Endothelial cell (in vitro differentiated cells): ENCODE data around the gene CLCA2. TPM values are rescaled to one million over a fixed set of nuclear protein-coding genes. Genes with fewer than 3 reads are reported as not detected.
"Not testable (repeated sequence)": the region's sequence is repeated elsewhere in the genome, so short reads cannot be mapped to it uniquely, and the experiment has no call there.

Experiments
- DNase-seq: peaks from one replicate; pipeline ENCODE4 v3.0.0; 2021; ENCODE audit warnings: low spot score
- H3K27ac Mint-ChIP-seq: one replicate; pipeline ENCODE4 v1.8.0; 2021; ENCODE audit warnings: mixed read lengths, inconsistent platforms; ENCODE audit not compliant: unreplicated experiment
- H3K27me3 Mint-ChIP-seq: one replicate; pipeline ENCODE4 v1.8.0; 2021; ENCODE audit warnings: mild to moderate bottlenecking, moderate library complexity, mixed read lengths, inconsistent platforms; ENCODE audit not compliant: unreplicated experiment
- H3K36me3 Mint-ChIP-seq: one replicate; pipeline ENCODE4 v1.8.0; 2021; ENCODE audit warnings: mild to moderate bottlenecking, low read depth, mixed read lengths, inconsistent platforms; ENCODE audit not compliant: unreplicated experiment
- H3K4me1 Mint-ChIP-seq: one replicate; pipeline ENCODE4 v1.8.0; 2021; ENCODE audit warnings: mild to moderate bottlenecking, mixed read lengths, inconsistent platforms; ENCODE audit not compliant: unreplicated experiment
- H3K4me3 Mint-ChIP-seq: one replicate; pipeline ENCODE4 v1.8.0; 2021; ENCODE audit warnings: mild to moderate bottlenecking, mixed read lengths, inconsistent platforms; ENCODE audit not compliant: unreplicated experiment
- H3K9me3 Mint-ChIP-seq: one replicate; pipeline ENCODE4 v1.8.0; 2021; ENCODE audit warnings: mixed read lengths, inconsistent platforms; ENCODE audit not compliant: unreplicated experiment
- total RNA-seq: library from RNA; stranded (reverse); fragmentation: NEBNext Ultra II Directional; extraction: Animal tissue kit (Norgen Biotek cat#: 25700); gene quantifications from one replicate; pipeline ENCODE4 v1.2.1, GENCODE V29; 2021; ENCODE audit not compliant: unreplicated experiment
- TF ChIP-seq, protein P1 (sequence below): fragments of 200-600 bp; sonication (generic); IDR thresholded peaks from one replicate; pipeline ENCODE4 v1.5.0; 2021; ENCODE audit warnings: antibody characterized with exemption; ENCODE audit not compliant: unreplicated experiment

The CLCA2 gene
- total RNA-seq, 1 donor from 2014 or later = not detected

DNA sequence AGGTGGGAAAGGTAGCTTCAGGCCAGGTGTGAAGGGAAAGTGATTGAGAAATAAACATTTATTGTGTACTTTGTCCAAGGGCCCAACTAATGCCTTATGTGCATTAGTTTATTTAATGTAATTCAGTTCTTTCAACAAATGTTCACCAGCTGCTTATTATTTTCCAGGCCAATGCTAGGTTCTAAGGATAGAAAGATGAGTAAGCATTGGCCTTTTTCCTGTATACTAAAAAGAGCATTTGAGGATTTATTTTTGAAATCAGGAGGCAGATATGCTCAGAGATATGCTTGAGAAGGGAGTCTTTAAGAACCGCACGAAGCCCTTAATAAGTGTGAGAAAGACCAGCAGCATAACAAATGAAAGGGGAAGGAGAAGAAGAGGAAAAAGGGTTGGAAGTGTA, 76.7 kb downstream of the CLCA2 start:
- peaks cover 11% of the 10 kb centered on the region for H3K27me3 Mint-ChIP-seq
- no peaks in the 10 kb centered on the region for H3K9me3 Mint-ChIP-seq
- no peak for DNase-seq
- H3K4me1 Mint-ChIP-seq = peaks cover 26% of the 10 kb centered on the region
- TF ChIP-seq, protein P1, sequence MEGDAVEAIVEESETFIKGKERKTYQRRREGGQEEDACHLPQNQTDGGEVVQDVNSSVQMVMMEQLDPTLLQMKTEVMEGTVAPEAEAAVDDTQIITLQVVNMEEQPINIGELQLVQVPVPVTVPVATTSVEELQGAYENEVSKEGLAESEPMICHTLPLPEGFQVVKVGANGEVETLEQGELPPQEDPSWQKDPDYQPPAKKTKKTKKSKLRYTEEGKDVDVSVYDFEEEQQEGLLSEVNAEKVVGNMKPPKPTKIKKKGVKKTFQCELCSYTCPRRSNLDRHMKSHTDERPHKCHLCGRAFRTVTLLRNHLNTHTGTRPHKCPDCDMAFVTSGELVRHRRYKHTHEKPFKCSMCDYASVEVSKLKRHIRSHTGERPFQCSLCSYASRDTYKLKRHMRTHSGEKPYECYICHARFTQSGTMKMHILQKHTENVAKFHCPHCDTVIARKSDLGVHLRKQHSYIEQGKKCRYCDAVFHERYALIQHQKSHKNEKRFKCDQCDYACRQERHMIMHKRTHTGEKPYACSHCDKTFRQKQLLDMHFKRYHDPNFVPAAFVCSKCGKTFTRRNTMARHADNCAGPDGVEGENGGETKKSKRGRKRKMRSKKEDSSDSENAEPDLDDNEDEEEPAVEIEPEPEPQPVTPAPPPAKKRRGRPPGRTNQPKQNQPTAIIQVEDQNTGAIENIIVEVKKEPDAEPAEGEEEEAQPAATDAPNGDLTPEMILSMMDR = no peak
- H3K4me3 Mint-ChIP-seq = no peak overlapping the region
- no peak overlapping the region for H3K27ac Mint-ChIP-seq
- H3K36me3 Mint-ChIP-seq = no peaks in the 10 kb centered on the region

DNA sequence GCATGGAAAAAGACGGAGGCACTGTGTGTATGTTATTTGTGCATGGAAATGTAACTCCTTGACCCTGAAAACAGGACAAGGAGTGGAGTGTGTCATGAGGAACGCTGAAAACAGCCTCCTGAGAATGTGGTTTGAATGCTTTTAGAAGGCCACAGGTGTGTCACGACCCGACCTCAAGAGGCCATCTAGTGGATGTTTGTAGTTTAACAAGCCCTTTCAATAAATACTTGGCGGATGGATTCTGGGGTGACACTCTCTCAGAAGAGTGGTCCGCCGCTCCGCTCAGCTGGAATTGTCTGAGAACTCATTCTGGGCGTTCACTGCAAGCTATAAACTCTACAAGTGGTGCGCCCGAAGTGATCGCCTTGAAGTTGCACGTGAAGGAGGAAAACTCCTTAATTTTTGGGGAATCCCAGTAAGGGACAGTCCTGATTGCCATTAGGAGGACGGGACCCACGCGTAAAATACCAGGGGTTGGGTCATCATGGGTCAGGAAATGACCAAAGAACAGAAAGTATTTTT, 78.2 kb downstream of the CLCA2 start:
- peak; percentile 56 for DNase-seq
- H3K4me1 Mint-ChIP-seq = peaks cover 26% of the 10 kb centered on the region
- TF ChIP-seq, protein P1 = peak; percentile 76
- H3K4me3 Mint-ChIP-seq = peak overlapping the region; percentile 92
- H3K9me3 Mint-ChIP-seq, H3K36me3 Mint-ChIP-seq: not testable (repeated sequence)
- H3K27ac Mint-ChIP-seq = peak overlapping the region; percentile 95
- H3K27me3 Mint-ChIP-seq = peaks cover 11% of the 10 kb centered on the region

DNA sequence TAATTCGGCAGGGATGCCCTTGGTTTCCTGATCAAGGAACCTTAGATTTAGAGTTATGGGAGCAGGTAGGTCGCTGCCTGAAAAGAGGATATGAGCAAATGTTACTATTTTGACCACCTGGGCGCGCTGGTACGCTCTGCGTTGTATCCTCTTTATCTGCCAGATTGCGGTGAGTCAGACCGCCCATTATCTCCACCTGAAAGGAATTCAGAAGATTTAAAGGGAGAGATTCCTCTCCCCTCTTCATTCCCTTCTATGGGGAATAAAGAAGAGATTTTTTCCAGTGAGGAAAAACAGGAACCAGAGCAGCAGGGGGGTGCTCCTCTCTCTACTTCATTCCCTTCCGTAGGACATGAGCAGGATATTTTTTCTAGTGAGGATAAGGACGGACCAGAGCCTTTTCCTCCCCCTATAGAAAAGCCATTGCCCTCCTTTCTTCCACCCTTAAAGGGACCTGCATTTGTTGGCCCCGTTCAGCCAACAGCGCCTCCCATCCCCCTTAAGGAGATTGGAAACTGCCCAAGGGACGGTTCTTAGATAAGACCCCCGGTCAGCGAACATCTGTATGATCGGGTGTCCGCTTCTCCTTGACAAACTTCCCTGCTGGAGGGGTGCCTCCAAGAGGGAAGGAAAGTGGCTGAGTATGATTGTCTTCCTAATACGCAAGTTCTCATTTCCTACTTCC, 78.9 kb downstream of the CLCA2 start:
- DNase-seq = peak; percentile 27
- Mint-ChIP-seq H3K9me3 (no peaks in the 10 kb centered on the region), H3K4me3 (peak overlapping the region; percentile 92), H3K27me3 (peaks cover 11% of the 10 kb centered on the region), H3K27ac (peak overlapping the region; percentile 95), H3K36me3 (no peaks in the 10 kb centered on the region), H3K4me1 (peaks cover 26% of the 10 kb centered on the region)
- TF ChIP-seq, protein P1 = no peak

DNA sequence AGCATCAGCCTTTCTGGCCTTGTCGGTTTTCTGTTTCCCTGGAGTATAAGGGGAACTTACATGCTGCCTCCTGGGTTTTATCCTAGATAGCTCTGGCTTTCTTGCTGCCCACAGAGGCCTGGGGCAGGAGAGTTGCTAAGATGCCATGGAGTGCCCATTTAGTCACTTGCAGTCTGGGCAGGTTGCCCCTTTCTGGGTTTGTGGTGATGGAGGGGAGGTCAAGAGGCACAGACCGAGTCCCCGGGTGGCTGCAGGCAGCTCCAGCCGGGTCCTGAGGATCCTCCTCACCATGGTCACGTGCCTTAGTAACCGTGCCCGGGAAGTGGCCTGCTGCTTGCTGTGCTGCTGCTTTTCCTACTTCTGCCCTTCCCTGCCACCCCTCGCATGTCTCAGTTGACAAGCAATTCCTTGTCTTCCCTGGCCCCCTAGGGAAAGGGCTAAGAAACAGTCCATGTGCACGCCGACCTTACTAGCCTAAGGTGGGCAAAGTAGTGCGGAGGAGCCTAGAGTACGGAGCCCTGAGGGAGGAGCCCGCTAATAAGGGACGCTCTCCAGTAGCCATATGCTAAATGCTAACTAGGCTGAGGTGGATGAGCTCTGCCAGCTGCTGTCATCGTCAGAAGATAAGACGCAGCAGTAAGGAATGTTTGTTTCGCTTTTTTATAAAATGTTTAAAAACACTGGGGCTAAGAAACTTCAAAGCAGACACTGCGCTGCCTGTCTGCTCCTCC, 79.6 kb downstream of the CLCA2 start:
- Mint-ChIP-seq H3K36me3 (no peaks in the 10 kb centered on the region), H3K9me3 (no peaks in the 10 kb centered on the region), H3K27ac (peak overlapping the region; percentile 95), H3K4me1 (peaks cover 26% of the 10 kb centered on the region), H3K27me3 (peaks cover 11% of the 10 kb centered on the region), H3K4me3 (no peak overlapping the region)
- TF ChIP-seq, protein P1 = no peak
- DNase-seq = peak; percentile 28

DNA sequence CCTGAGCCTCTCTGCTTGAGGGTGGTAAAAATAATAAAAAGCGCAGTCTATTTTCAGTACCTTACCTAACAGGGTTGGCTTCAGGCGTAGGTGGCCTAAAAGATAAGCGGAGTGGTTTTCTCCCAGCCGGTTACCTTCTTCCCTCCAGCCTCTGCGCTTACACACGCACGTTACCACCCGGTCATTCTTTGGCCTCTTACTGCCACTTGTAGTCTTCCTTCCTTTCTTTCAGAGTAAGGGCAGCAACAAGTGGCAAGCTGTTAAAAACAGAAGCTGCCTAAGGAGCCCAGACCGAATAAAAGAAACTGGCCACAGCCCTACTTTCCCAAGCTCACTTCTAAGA, 80.1 kb downstream of the CLCA2 start:
- Mint-ChIP-seq H3K27me3 (peaks cover 11% of the 10 kb centered on the region), H3K27ac (peak overlapping the region; percentile 49), H3K36me3 (no peaks in the 10 kb centered on the region), H3K9me3 (no peaks in the 10 kb centered on the region), H3K4me3 (no peak overlapping the region), H3K4me1 (peaks cover 26% of the 10 kb centered on the region)
- TF ChIP-seq, protein P1 = no peak
- DNase-seq = no peak
